Measurements from ENCODE around the gene SYT8.

- TF ChIP-seq CTCF (IDR thresholded peaks at IDR 0.05) (no peak), POLR2A (IDR thresholded peaks at IDR 0.05) (no peak)
Observed at GRCh38 chr11:1805525-1805924, 29.3 kb upstream of the SYT8 start.

Data from prostate gland (tissue), 2 donors.